OCI-LY1 (cell line): ENCODE results near the gene CXCL12.

ENCODE experiments used
- CTCF ChIP-seq: fragments of 200-600 bp; sonication (generic), shearing (Covaris generic); IDR thresholded peaks from 2 replicates; pipeline ENCODE4 v1.5.1; 2017; ENCODE audit warnings: mild to moderate bottlenecking, antibody characterized with exemption, low read length, moderate library complexity, mixed read lengths
- EZH2 ChIP-seq: fragments of 200-600 bp; sonication (generic), shearing (Covaris generic); IDR thresholded peaks from 2 replicates; pipeline ENCODE4 v1.8.0; 2017; ENCODE audit warnings: borderline replicate concordance, mixed run types, mild to moderate bottlenecking, antibody characterized with exemption, low read length, moderate library complexity, mixed read lengths

DNA sequence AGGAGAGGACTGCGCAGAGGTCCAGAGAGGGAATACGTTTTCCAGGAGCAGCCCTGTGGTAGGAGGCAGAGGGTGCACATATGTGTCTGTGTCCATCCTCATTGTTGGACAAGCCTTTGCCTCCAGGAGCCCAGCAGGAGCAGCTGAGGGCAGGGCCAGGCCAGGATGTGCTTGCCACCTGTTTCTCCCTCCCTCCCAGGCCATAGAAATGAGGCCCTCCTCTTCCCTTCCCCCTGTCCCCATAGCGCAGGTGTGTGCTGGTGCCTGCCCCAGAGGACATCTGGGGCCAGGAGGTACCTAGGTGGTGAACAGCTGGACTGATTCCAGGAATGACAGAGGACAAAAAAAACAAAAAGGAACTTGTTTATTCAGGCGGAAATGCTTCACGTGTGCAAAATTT, 10.5 kb upstream of the CXCL12 start:
- TF ChIP-seq CTCF (no peak), EZH2 (no peak)
